Hematopoietic multipotent progenitor cell treated with erythropoietin and hydrocortisone succinate and interleukin-3 and kit ligand, for 8 days (in vitro differentiated cells): ENCODE results near the gene B4GALNT4.
"Not testable (repeated sequence)": the region's sequence is repeated elsewhere in the genome, so short reads cannot be mapped to it uniquely, and the experiment has no call there.

Source experiments
- DNase-seq: peaks from one replicate; pipeline ENCODE4 v3.0.0-alpha.2; 2015

The B4GALNT4 gene

GRCh38 chr11:394858-395655 is 25.8 kb downstream of the B4GALNT4 start:
- no peak for DNase-seq

GRCh38 chr11:395866-396265 is 26.6 kb downstream of the B4GALNT4 start:
- no peak for DNase-seq

GRCh38 chr11:396511-396947 is 27.2 kb downstream of the B4GALNT4 start:
- no peak for DNase-seq

GRCh38 chr11:396948-397548 is 27.7 kb downstream of the B4GALNT4 start:
- DNase-seq = peak; percentile 53

- peak; percentile 41 for DNase-seq
Observed at GRCh38 chr11:398826-399225, 29.5 kb downstream of the B4GALNT4 start.

GRCh38 chr11:399731-400211 is 30.5 kb downstream of the B4GALNT4 start:
- DNase-seq = no peak

- DNase-seq = no peak
Observed at GRCh38 chr11:400241-400689, 31.0 kb downstream of the B4GALNT4 start.

GRCh38 chr11:401196-401595 is 31.9 kb downstream of the B4GALNT4 start:
- not testable (repeated sequence) for DNase-seq

- no peak for DNase-seq
Observed at GRCh38 chr11:403021-403760, 33.9 kb downstream of the B4GALNT4 start.

- no peak for DNase-seq
Observed at GRCh38 chr11:403761-404431, 34.6 kb downstream of the B4GALNT4 start.

GRCh38 chr11:404551-405264 is 35.4 kb downstream of the B4GALNT4 start:
- no peak for DNase-seq

GRCh38 chr11:405323-405953 is 36.1 kb downstream of the B4GALNT4 start:
- no peak for DNase-seq

GRCh38 chr11:405954-406795 is 36.9 kb downstream of the B4GALNT4 start:
- no peak for DNase-seq

GRCh38 chr11:406796-407650 is 37.7 kb downstream of the B4GALNT4 start:
- peak; percentile 82 for DNase-seq

- DNase-seq = no peak
Observed at GRCh38 chr11:407651-408123, 38.4 kb downstream of the B4GALNT4 start.

GRCh38 chr11:408154-409007 is 39.1 kb downstream of the B4GALNT4 start:
- DNase-seq = no peak

GRCh38 chr11:409008-409599 is 39.8 kb downstream of the B4GALNT4 start:
- DNase-seq = no peak
